Loucy (cell line): ENCODE measurements around the gene ABLIM2.

Experiments used
- H2AFZ ChIP-seq: fragments of 200-600 bp; sonication (generic); 2 replicates; pipeline ENCODE4 v1.6.0; 2016; ENCODE audit warnings: antibody characterized with exemption, mild to moderate bottlenecking, low read length, moderate library complexity
- H3F3A ChIP-seq: fragments of 200-600 bp; 2 replicates; pipeline ENCODE4 v1.6.0; 2016; ENCODE audit warnings: antibody characterized with exemption, low read depth, mild to moderate bottlenecking
- H3K27me3 ChIP-seq: fragments of 200-600 bp; sonication (generic); 2 replicates; pipeline ENCODE4 v1.6.1; 2014; ENCODE audit warnings: low read length, mild to moderate bottlenecking; ENCODE audit not compliant: insufficient read depth, poor library complexity, severe bottlenecking
- H3K36me3 ChIP-seq: fragments of 200-600 bp; sonication (generic); 2 replicates; pipeline ENCODE4 v1.6.1; 2016; ENCODE audit warnings: low read length; ENCODE audit not compliant: insufficient read depth
- H3K4me1 ChIP-seq: fragments of 200-600 bp; sonication (generic); 2 replicates; pipeline ENCODE4 v1.5.1; 2014; ENCODE audit warnings: low read length, mild to moderate bottlenecking; ENCODE audit not compliant: insufficient read depth, poor library complexity, severe bottlenecking
- H3K4me2 ChIP-seq: fragments of 200-600 bp; sonication (generic); 2 replicates; pipeline ENCODE4 v1.6.0; 2014; ENCODE audit warnings: antibody characterized with exemption, low read length, low read depth, mild to moderate bottlenecking; ENCODE audit not compliant: poor library complexity, severe bottlenecking
- H3K4me3 ChIP-seq: fragments of 200-600 bp; sonication (generic); 2 replicates; pipeline ENCODE4 v1.5.1; 2014; ENCODE audit warnings: low read length, mild to moderate bottlenecking, mixed read lengths; ENCODE audit not compliant: poor library complexity, severe bottlenecking
- H3K79me2 ChIP-seq: fragments of 200-600 bp; sonication (generic); 2 replicates; pipeline ENCODE4 v1.6.1; 2014; ENCODE audit warnings: low read length; ENCODE audit not compliant: insufficient read depth
- H3K9ac ChIP-seq: fragments of 200-600 bp; sonication (generic); 2 replicates; pipeline ENCODE4 v1.6.0; 2014; ENCODE audit warnings: mild to moderate bottlenecking, low read depth, low read length, moderate library complexity; ENCODE audit not compliant: poor library complexity, severe bottlenecking
- H3K9me2 ChIP-seq: fragments of 200-600 bp; sonication (generic); replicated peaks from 2 replicates; pipeline ENCODE4 v1.6.1; 2016; ENCODE audit warnings: low read depth, low read length, mixed read lengths
- H3K9me3 ChIP-seq: fragments of 200-600 bp; sonication (generic); 2 replicates; pipeline ENCODE4 v1.6.1; 2014; ENCODE audit warnings: mild to moderate bottlenecking, antibody characterized with exemption, low read length, low read depth; ENCODE audit not compliant: insufficient read depth
- H4K20me1 ChIP-seq: fragments of 200-600 bp; sonication (generic); 2 replicates; pipeline ENCODE4 v1.6.0; 2014; ENCODE audit warnings: antibody characterized with exemption, low read length, mild to moderate bottlenecking; ENCODE audit not compliant: insufficient read depth, poor library complexity, severe bottlenecking
- CTCF ChIP-seq: fragments of 200-600 bp; sonication (generic); conservative IDR thresholded peaks from 2 replicates; pipeline ENCODE4 v1.5.1; 2014; ENCODE audit warnings: mild to moderate bottlenecking, antibody characterized with exemption, low read length
- EZH2phosphoT487 ChIP-seq: fragments of 200-600 bp; IDR thresholded peaks from 2 replicates; pipeline ENCODE4 v1.6.1; 2018; ENCODE audit warnings: antibody characterized with exemption, mild to moderate bottlenecking, moderate library complexity, borderline replicate concordance

The ABLIM2 gene

GRCh38 chr4:8179771-8180170, 21.2 kb upstream of the ABLIM2 start:
- Histone ChIP-seq H3F3A (no peaks in the 10 kb centered on the region), H3K9ac (no peak overlapping the region), H3K4me3 (no peak overlapping the region), H3K4me1 (no peaks in the 10 kb centered on the region), H4K20me1 (no peaks in the 10 kb centered on the region), H3K36me3 (no peaks in the 10 kb centered on the region), H2AFZ (no peak overlapping the region), H3K4me2 (no peak overlapping the region), H3K27me3 (no peaks in the 10 kb centered on the region), H3K9me2 (no peaks in the 10 kb centered on the region), H3K79me2 (no peaks in the 10 kb centered on the region), H3K9me3 (no peaks in the 10 kb centered on the region)
- TF ChIP-seq CTCF (no peak), EZH2phosphoT487 (no peak)

GRCh38 chr4:8179074-8179473, 20.5 kb upstream of the ABLIM2 start:
- Histone ChIP-seq H3K9ac (no peak overlapping the region), H3F3A (no peaks in the 10 kb centered on the region), H3K4me2 (no peak overlapping the region), H3K27me3 (no peaks in the 10 kb centered on the region), H3K4me3 (no peak overlapping the region), H3K9me2 (no peaks in the 10 kb centered on the region), H2AFZ (no peak overlapping the region), H4K20me1 (no peaks in the 10 kb centered on the region), H3K36me3 (no peaks in the 10 kb centered on the region), H3K4me1 (no peaks in the 10 kb centered on the region), H3K9me3 (no peaks in the 10 kb centered on the region), H3K79me2 (no peaks in the 10 kb centered on the region)
- TF ChIP-seq EZH2phosphoT487 (no peak), CTCF (no peak)

- TF ChIP-seq CTCF (no peak), EZH2phosphoT487 (no peak)
- H3K9ac ChIP-seq: no peak overlapping the region
- no peaks in the 10 kb centered on the region for H3K9me3 ChIP-seq
- no peaks in the 10 kb centered on the region for H4K20me1 ChIP-seq
- no peak overlapping the region for H3K4me2 ChIP-seq
- no peaks in the 10 kb centered on the region for H3K27me3 ChIP-seq
- H3K4me3 ChIP-seq: no peak overlapping the region
- H3K36me3 ChIP-seq: no peaks in the 10 kb centered on the region
- H2AFZ ChIP-seq: no peak overlapping the region
- H3F3A ChIP-seq: no peaks in the 10 kb centered on the region
- no peaks in the 10 kb centered on the region for H3K9me2 ChIP-seq
- H3K4me1 ChIP-seq: no peaks in the 10 kb centered on the region
- H3K79me2 ChIP-seq: no peaks in the 10 kb centered on the region
These were observed 19.3 kb upstream of the ABLIM2 start for GRCh38 chr4:8177956-8178355.
